H54 (cell line): ENCODE measurements around the gene PEMT.
A peak's percentile ranks its signal among the peaks of the same experiment; 100 is the strongest.
"Not testable (repeated sequence)": the region's sequence is repeated elsewhere in the genome, so short reads cannot be mapped to it uniquely, and the experiment has no call there.

Experiments
- DNase-seq: peaks from one replicate; pipeline ENCODE4 v3.0.0; 2011; ENCODE audit warnings: low spot score, mixed read lengths; ENCODE audit not compliant: insufficient read length
- FAIRE-seq: peaks from 3 replicates; lab custom pipeline; 2011; peaks lifted over from hg19 to GRCh38; lab: Jason Lieb, UNC
- POLR2A ChIP-seq: IDR thresholded peaks from 2 replicates; pipeline ENCODE4 v1.6.1; 2011; ENCODE audit warnings: low read depth, mild to moderate bottlenecking, low read length

PEMT gene

GRCh38 chr17:17591355-17592298, at the start of gene PEMT:
PEMT (minus strand) TSS chr17:17591708; CDS start chr17:17591626, 82 bp downstream.
- FAIRE-seq (no peak), DNase-seq (peak; percentile 99)
- peak; percentile 90 for TF ChIP-seq POLR2A

GRCh38 chr17:17639661-17640270, 48.3 kb upstream of the PEMT start:
- not testable (repeated sequence) for FAIRE-seq

GRCh38 chr17:17638467-17638866, 47.0 kb upstream of the PEMT start:
- TF ChIP-seq POLR2A: no peak
- no peak for DNase-seq
- FAIRE-seq: no peak

More at GRCh38 chr17:17639661-17640270, 48.3 kb upstream of the PEMT start:
- DNase-seq: not testable (repeated sequence)

DNA sequence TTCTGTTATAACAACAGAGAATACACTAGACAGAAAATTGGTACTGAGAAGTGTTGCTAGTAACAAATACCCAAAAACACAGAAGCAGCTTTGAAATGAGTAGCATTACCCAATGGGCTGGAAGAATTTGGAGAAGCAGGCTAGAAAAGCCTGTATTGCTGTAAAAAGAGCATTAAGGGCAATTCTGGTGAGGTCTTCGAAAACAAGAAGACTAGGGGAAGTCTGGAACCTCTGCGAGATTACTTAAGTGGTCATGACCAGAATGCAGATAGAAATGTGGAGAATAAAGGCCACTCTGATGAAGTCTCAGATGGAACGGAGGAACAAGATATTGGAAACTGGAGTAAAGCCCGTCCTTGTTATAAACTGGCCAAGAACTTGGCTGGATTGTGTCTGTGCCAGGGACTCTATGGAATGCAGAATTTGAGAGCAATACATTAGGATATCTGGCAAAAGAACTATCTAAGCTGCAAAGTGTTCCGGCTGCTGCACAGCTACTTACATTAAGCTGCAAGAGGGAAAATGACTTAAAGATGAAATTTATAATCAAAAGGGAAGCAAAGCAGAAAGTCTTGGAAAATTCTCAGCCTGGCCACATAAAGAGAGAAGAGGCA, 44.9 kb upstream of the PEMT start:
- DNase-seq: no peak
- TF ChIP-seq POLR2A: no peak
- no peak for FAIRE-seq

GRCh38 chr17:17635537-17636271, 44.2 kb upstream of the PEMT start:
- not testable (repeated sequence) for DNase-seq, FAIRE-seq

DNA sequence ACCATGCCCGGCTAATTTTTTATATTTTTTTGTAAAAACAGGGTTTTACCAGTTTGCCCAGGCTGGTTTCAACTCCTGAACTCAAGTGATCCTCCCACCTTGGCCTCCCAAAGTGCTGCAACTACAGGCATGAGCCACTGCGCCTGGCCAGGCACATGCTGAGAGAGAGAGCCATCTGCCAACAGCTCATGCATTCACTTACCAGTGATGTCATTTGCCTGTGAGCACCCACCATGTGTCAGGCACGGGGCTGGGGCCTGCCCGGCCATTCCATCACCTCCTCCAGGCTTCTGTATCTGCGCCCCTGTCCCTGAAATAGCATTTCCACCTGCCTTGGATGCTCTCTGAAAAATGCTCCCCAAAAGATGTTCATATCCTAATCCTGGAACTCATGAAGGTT, 43.6 kb upstream of the PEMT start:
- DNase-seq (no peak), FAIRE-seq (no peak)
- no peak for TF ChIP-seq POLR2A

GRCh38 chr17:17633310-17633709, 41.8 kb upstream of the PEMT start:
- no peak for TF ChIP-seq POLR2A
- DNase-seq: no peak
- no peak for FAIRE-seq

DNA sequence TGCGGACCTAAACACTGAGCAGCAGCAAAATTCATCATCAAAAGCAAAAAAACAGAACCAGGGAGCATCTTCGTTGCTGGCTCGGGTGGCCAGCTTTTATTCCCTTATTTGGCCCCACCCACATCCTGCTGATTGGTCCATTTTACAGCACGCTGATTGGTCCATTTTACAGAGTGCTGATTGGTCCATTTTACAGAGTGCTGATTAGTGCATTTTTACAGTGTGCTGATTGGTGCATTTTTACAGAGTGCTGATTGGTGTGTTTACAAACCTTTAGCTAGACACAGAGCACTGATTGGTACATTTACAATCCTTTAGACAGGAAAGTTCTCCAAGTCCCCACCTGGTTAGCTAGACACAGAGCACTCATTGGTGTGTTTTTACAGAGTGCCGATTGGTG, 41.2 kb upstream of the PEMT start:
- FAIRE-seq, DNase-seq: not testable (repeated sequence)

DNA sequence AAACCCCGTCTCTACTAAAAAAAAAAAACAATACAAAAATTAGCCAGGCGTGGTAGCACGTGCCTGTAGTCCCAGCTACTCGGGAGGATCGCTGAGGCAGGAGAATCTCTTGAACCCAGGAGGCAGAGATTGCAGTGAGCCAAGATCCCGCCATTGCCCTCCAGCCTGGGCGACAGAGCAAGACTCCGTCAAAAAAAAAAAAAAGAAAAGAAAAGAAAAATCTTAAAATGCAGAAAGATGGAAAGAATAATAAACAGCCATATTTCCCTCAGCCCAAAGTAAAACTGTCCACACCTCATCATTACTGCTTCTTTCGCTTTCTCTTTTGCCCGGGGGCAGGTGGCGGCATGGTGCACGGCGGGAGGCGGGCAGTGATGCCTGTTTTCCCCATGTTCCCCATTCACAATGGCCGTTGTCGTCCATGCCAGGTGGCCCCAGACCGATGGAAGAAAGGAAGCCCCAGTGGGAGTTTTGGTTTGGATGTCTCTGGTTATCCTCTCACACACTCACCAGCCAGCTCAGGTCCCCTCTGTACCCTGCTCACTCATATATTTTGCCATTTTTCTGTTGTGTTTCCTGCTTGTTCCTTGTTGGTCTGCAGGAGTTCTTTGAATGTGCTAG, 37.0 kb upstream of the PEMT start:
- DNase-seq: no peak
- no peak for TF ChIP-seq POLR2A
- FAIRE-seq: no peak

GRCh38 chr17:17626840-17627239, 35.3 kb upstream of the PEMT start:
- FAIRE-seq (no peak), DNase-seq (no peak)
- no peak for TF ChIP-seq POLR2A

DNA sequence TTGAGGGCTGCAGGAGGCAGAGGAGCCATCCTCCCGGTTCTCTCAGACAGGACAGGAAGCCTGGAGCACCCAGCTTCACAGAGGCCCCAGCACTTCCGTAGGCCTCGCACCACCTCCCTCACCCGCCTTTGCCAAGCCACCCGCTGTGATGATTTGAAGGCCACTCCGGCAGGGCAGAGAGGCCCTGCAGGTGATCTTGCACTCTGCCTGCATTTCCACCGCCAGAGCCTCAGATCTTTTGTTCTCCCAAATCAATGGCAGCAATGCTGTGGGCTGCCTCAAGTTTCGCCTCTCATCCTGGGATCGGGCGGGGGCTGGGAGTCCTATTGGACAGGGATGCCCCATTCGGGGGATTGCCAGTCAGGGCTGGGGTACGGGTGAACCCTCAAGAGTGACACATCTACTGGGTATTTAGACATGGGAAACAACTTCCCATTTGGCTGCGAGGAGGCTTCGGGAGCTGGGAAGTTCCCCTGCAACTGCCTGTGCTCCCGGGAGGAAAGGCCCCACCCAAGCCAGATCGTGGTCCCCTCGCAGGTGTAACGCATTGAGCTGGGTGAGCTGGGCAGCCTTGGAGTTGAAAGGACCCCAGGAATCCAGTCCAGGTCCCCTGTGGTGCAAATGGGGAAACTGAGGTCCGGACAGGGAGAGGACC, 34.8 kb upstream of the PEMT start:
- DNase-seq (no peak), FAIRE-seq (no peak)
- no peak for TF ChIP-seq POLR2A

GRCh38 chr17:17624741-17625140, 33.2 kb upstream of the PEMT start:
- no peak for TF ChIP-seq POLR2A
- FAIRE-seq: no peak
- no peak for DNase-seq

GRCh38 chr17:17623904-17624303, 32.4 kb upstream of the PEMT start:
- no peak for FAIRE-seq
- no peak for TF ChIP-seq POLR2A

GRCh38 chr17:17621254-17621653, 29.7 kb upstream of the PEMT start:
- TF ChIP-seq POLR2A: no peak
- FAIRE-seq (no peak), DNase-seq (no peak)

More at GRCh38 chr17:17623904-17624303, 32.4 kb upstream of the PEMT start:
- no peak for DNase-seq
